Upper lobe of right lung (tissue), 1 donor: ENCODE results near the gene PTRHD1. TPM values are rescaled to one million over a fixed set of nuclear protein-coding genes. Genes with fewer than 3 reads are reported as not detected.

Experiments
- ATAC-seq: fragments of 200-7000 bp; cut with Tn5 transposase; one replicate; pipeline ENCODE4 v1.9.1; 2020; ENCODE audit warnings: mild to moderate bottlenecking, moderate library complexity
- DNase-seq: peaks from one replicate; pipeline ENCODE4 v3.0.0-alpha.2; 2020
- H3K27ac ChIP-seq: fragments of 200-600 bp; one replicate; pipeline ENCODE4 v1.8.0; 2022
- H3K27me3 ChIP-seq: fragments of 200-600 bp; one replicate; pipeline ENCODE4 v1.8.0; 2022; ENCODE audit warnings: mild to moderate bottlenecking
- H3K36me3 ChIP-seq: fragments of 200-600 bp; one replicate; pipeline ENCODE4 v1.8.0; 2022
- H3K4me1 ChIP-seq: fragments of 200-600 bp; one replicate; pipeline ENCODE4 v1.8.0; 2022
- H3K4me3 ChIP-seq: fragments of 200-600 bp; one replicate; pipeline ENCODE4 v1.8.0; 2022; ENCODE audit warnings: mild to moderate bottlenecking
- H3K9me3 ChIP-seq: fragments of 200-600 bp; one replicate; pipeline ENCODE4 v1.8.0; 2022
- intact Hi-C: fragments of 100-400 bp; cut with DNase I; formaldehyde crosslinking; loops from one replicate; pipeline ENCODE4 v1.11.0; 2022
- total RNA-seq: library from RNA; stranded (reverse); fragmentation: NEBNext Ultra II Directional; extraction: Animal tissue kit (Norgen Biotek cat#: 25700); gene quantifications from one replicate; pipeline ENCODE4 v1.2.1, GENCODE V29; 2021
- TF ChIP-seq, protein P1 (sequence below): fragments of 200-600 bp; IDR thresholded peaks from one replicate; pipeline ENCODE4 v1.8.0; 2022; ENCODE audit warnings: antibody characterized with exemption
- donor health status: DM: no; HTN: yes; CAD: no; lungs with severe emphysema.

The PTRHD1 gene
- total RNA-seq, 1 donor from 2014 or later: 30.7 TPM

DNA sequence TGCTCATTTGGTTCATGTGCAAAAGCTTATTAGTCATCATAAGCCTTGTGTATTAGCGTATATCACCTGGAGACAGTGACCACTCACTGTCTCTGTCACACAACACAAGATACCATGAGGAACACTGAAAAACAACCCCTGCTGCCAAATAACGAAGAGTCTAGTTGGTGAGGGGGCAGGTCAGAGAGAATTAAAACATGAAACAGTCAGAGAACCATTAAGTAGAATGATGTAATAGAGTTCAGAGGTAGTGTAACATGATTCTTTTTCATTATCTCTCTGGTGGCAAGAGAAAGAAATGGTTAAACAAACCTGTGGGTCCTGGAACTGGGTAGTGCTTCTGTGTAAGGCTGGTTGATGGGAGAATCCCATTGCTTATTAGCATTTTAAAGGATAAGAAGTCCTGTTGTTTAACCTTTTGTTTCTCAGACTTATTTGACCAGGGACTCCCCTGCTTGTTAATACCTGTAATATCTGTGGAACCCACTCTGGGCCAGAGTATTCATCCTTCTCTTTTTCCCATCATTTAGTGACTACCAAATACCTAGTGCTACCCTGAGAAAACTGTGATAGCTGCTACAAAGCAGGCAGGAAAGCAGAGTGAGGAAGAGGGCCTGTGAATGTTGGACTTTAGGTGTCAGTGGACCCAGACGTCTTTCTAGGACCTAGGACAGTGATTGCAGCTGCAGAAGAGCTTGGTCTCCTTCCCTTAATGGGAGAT is 38.0 kb downstream of the PTRHD1 start:
- no peak for DNase-seq
- H3K27ac ChIP-seq: no peak overlapping the region
- peaks cover 58% of the 10 kb centered on the region for H3K36me3 ChIP-seq

DNA sequence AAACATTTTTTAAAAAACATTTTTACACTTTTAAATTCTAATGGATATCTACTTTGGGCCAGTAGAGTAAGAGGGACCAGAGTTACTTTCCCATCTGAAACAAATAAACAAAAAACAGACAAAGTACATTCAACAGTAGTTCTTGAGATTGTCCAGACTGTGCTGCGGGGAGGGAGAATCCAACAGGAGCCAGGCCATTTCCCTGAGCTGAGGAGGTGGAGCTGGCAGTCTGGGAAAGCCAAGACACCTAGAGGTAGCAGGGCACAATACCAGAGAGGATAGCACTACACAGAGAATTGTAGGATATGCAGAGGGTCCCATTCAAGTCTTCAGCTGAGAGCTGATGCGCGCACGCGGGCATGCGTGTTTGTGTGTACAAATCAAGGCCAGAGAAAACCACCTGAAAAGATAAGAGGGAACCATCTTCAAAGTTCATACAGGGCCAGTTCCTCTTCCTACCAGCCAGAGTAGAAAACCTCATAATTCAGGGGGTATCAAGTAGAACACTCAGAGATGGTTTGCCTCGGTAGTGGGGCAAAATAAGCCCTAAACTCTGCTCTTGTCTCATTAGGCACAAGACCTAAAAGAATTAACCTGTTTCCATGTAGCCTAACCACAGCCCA is 44.0 kb downstream of the PTRHD1 start:
- intact Hi-C loops: no loop called here
- no peak overlapping the region for H3K27ac ChIP-seq
- H3K9me3 ChIP-seq: no peaks in the 10 kb centered on the region
- no peaks in the 10 kb centered on the region for H3K4me1 ChIP-seq
- peaks cover 37% of the 10 kb centered on the region for H3K36me3 ChIP-seq
- H3K4me3 ChIP-seq: no peak overlapping the region
- no peaks in the 10 kb centered on the region for H3K27me3 ChIP-seq
- DNase-seq: no peak
- TF ChIP-seq, protein P1, sequence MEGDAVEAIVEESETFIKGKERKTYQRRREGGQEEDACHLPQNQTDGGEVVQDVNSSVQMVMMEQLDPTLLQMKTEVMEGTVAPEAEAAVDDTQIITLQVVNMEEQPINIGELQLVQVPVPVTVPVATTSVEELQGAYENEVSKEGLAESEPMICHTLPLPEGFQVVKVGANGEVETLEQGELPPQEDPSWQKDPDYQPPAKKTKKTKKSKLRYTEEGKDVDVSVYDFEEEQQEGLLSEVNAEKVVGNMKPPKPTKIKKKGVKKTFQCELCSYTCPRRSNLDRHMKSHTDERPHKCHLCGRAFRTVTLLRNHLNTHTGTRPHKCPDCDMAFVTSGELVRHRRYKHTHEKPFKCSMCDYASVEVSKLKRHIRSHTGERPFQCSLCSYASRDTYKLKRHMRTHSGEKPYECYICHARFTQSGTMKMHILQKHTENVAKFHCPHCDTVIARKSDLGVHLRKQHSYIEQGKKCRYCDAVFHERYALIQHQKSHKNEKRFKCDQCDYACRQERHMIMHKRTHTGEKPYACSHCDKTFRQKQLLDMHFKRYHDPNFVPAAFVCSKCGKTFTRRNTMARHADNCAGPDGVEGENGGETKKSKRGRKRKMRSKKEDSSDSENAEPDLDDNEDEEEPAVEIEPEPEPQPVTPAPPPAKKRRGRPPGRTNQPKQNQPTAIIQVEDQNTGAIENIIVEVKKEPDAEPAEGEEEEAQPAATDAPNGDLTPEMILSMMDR: no peak
- no peak for ATAC-seq

More for the DNA sequence above, 38.0 kb downstream of the PTRHD1 start:
- H3K4me1 ChIP-seq: no peaks in the 10 kb centered on the region
- no peaks in the 10 kb centered on the region for H3K27me3 ChIP-seq
- intact Hi-C loops: no loop called here
- no peak for ATAC-seq
- TF ChIP-seq, protein P1: no peak
- H3K9me3 ChIP-seq: no peaks in the 10 kb centered on the region
- H3K4me3 ChIP-seq: no peak overlapping the region

DNA sequence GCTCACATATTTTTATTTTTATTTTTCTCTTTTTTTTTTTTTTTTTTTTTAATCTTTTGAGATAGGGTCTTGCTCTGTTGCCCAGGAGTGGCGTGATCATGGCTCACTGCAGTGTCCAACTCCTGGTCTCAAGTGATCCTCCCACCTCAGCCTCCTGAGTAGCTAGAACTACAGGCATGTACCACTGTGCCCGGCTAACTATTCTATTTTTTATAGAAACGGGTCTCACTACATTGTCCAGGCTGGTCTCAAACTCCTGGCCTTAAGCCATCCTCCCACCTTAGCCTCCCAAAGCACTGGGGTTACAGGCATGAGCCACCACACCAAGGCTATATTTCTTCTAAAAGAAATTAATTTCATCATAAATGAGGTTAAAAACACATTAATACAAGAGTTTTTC is 45.9 kb downstream of the PTRHD1 start:
- DNase-seq: no peak
- H3K4me1 ChIP-seq: peaks cover 7% of the 10 kb centered on the region
- no peak overlapping the region for H3K27ac ChIP-seq
- no peak for ATAC-seq
- H3K27me3 ChIP-seq: no peaks in the 10 kb centered on the region
- H3K9me3 ChIP-seq: no peaks in the 10 kb centered on the region
- no peak overlapping the region for H3K4me3 ChIP-seq
- TF ChIP-seq, protein P1: no peak
- H3K36me3 ChIP-seq: peaks cover 31% of the 10 kb centered on the region
- intact Hi-C loops: no loop called here

DNA sequence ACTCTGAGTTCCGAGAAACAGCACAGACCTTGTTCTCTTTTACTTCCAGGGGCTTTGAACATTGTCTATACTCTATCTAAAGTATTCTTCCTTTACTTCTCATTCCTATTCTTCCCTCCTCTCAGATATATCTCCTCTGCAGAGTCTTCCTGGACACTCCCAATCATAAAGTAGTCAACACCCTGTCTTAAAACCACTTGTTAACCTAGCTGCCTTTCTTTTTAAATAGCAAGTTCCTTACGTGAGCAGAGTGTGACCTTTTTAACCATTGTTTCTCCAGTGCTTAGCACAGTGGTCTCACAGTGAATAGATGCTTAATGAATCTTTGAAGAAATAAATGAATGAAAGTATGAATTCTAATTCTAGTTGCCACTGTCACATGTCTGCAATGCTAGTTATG is 47.4 kb downstream of the PTRHD1 start:
- DNase-seq (no peak), ATAC-seq (no peak)
- Histone ChIP-seq H3K4me3 (no peak overlapping the region), H3K9me3 (no peaks in the 10 kb centered on the region), H3K27me3 (no peaks in the 10 kb centered on the region), H3K4me1 (peaks cover 7% of the 10 kb centered on the region), H3K27ac (no peak overlapping the region), H3K36me3 (peaks cover 40% of the 10 kb centered on the region)
- TF ChIP-seq, protein P1: no peak
- intact Hi-C loops: no loop called here

DNA sequence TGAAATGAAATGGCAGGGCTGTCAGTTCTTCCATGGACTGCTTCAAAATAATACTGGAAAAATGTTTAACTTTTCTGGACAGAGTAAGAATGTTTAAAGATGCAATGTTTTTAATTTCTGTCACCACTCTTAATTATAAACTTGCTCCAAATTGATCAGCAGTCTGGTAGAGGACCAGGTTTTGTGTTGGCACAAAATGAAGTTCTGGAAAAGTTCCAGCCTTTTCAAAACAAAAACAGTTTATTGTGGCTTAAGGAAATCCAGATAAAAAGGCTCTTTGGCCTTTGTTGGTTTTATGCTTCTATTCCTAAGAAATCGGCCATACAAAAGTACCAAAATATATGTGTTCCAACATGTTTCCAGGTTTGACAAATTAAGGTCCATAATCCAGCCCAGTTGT is 48.8 kb downstream of the PTRHD1 start:
- intact Hi-C loops: no loop called here
- peaks cover 46% of the 10 kb centered on the region for H3K36me3 ChIP-seq
- H3K4me1 ChIP-seq: peaks cover 7% of the 10 kb centered on the region
- TF ChIP-seq, protein P1: no peak
- no peaks in the 10 kb centered on the region for H3K27me3 ChIP-seq
- no peak overlapping the region for H3K4me3 ChIP-seq
- no peaks in the 10 kb centered on the region for H3K9me3 ChIP-seq
- H3K27ac ChIP-seq: peak overlapping the region; percentile 14
- DNase-seq (no peak), ATAC-seq (no peak)
